HepG2 (cell line): Measurements from ENCODE around the gene ANKZF1. TPM values are rescaled to one million over a fixed set of nuclear protein-coding genes. Genes with fewer than 3 reads are reported as not detected.

Experiments
- BHLHE40 ChIP-seq: IDR thresholded peaks from 2 replicates; pipeline ENCODE4 v1.6.1; 2011; ENCODE audit warnings: low read length, improper control_type of control experiment
- HIVEP1 ChIP-seq: sonication (generic); formaldehyde crosslinking; IDR thresholded peaks from 2 replicates; pipeline ENCODE4 v1.4.0; 2020; ENCODE audit warnings: mild to moderate bottlenecking, missing genetic modification reagents
- ISX ChIP-seq: sonication (generic); formaldehyde crosslinking; conservative IDR thresholded peaks from 2 replicates; pipeline ENCODE4 v1.5.0; 2020; ENCODE audit warnings: missing genetic modification reagents
- KLF12 ChIP-seq: sonication (generic); formaldehyde crosslinking; IDR thresholded peaks from 2 replicates; pipeline ENCODE4 v1.4.0; 2020; ENCODE audit warnings: missing genetic modification reagents, borderline replicate concordance
- MAFF ChIP-seq: IDR thresholded peaks from 2 replicates; pipeline ENCODE4 v1.6.1; 2011; ENCODE audit warnings: low read depth, low read length, improper control_type of control experiment
- NR1H2 ChIP-seq: sonication (generic); formaldehyde crosslinking; IDR thresholded peaks from 2 replicates; pipeline ENCODE4 v1.8.1; 2022; ENCODE audit warnings: low read depth, missing genetic modification reagents, borderline replicate concordance
- SMC3 ChIP-seq: IDR thresholded peaks from 2 replicates; pipeline ENCODE4 v1.6.1; 2011; ENCODE audit warnings: low read length, improper control_type of control experiment
- SP5 ChIP-seq: IDR thresholded peaks from 2 replicates; pipeline ENCODE4 v1.6.1; 2016; ENCODE audit warnings: low read depth, borderline replicate concordance
- SYNCRIP ChIP-seq: fragments of 200-400 bp; formaldehyde crosslinking; IDR thresholded peaks from 2 replicates; pipeline ENCODE4 v1.6.1; 2018; ENCODE audit warnings: mild to moderate bottlenecking, low read depth, low read length; ENCODE audit not compliant: insufficient read depth
- ZBTB7B ChIP-seq: sonication (generic); formaldehyde crosslinking; IDR thresholded peaks from 2 replicates; pipeline ENCODE4 v1.4.0; 2020; ENCODE audit warnings: missing genetic modification reagents
- ZFP62 ChIP-seq: sonication (generic); formaldehyde crosslinking; IDR thresholded peaks from 2 replicates; pipeline ENCODE4 v1.4.0; 2020; ENCODE audit warnings: missing genetic modification reagents
- ZMYM4 ChIP-seq: sonication (generic); formaldehyde crosslinking; IDR thresholded peaks from 2 replicates; pipeline ENCODE4 v1.8.1; 2023; ENCODE audit warnings: mild to moderate bottlenecking, missing genetic modification reagents
- ZNF335 ChIP-seq: sonication (generic); formaldehyde crosslinking; IDR thresholded peaks from 2 replicates; pipeline ENCODE4 v1.4.0; 2020; ENCODE audit warnings: missing genetic modification reagents
- ZNF546 ChIP-seq: sonication (generic); formaldehyde crosslinking; conservative IDR thresholded peaks from 2 replicates; pipeline ENCODE4 v1.8.1; 2023; ENCODE audit warnings: mild to moderate bottlenecking, missing genetic modification reagents
- ZNF749 ChIP-seq: sonication (generic); formaldehyde crosslinking; IDR thresholded peaks from 2 replicates; pipeline ENCODE4 v1.8.0; 2022; ENCODE audit warnings: mild to moderate bottlenecking, missing genetic modification reagents, moderate library complexity, borderline replicate concordance
- ZNF761 ChIP-seq: sonication (generic); formaldehyde crosslinking; conservative IDR thresholded peaks from 2 replicates; pipeline ENCODE4 v1.4.0; 2020; ENCODE audit warnings: mild to moderate bottlenecking, missing genetic modification reagents
- polyA plus RNA-seq, 8 experiments: library from polyadenylated mRNA; depleted of rRNA in 3 of 8; stranded (reverse) in 7 of 8; unstranded in 1 of 8; fragments of >200 nt; fragmentation: Illumina TruSeq in 4 of 8; extraction: Trizol in 4 of 8; gene quantifications; 2 replicates each; pipeline versions ENCODE4 v1.2.1 to v1.2.3, GENCODE V29; 2011 to 2016; ENCODE audit warnings: low read depth in 4 of 8, missing spikeins in 1 of 8, mixed read lengths in 1 of 8; ENCODE audit not compliant: insufficient read depth in 1 of 8
- total RNA-seq, 5 experiments: library from RNA; depleted of rRNA; stranded (reverse); fragments of >200 nt; fragmentation: Illumina TruSeq; extraction: Trizol; gene quantifications; 2 replicates each; pipeline ENCODE4 v1.2.3, GENCODE V29; 2016; ENCODE audit warnings: low read depth in 1 of 5
- TF ChIP-seq, protein P1 (sequence below): sonication (generic); formaldehyde crosslinking; IDR thresholded peaks from 2 replicates; pipeline ENCODE4 v1.5.1; 2020; ENCODE audit warnings: mild to moderate bottlenecking, moderate library complexity, missing genetic modification reagents
- TF ChIP-seq, protein P2 (sequence below): sonication (generic); formaldehyde crosslinking; IDR thresholded peaks from 2 replicates; pipeline ENCODE4 v1.5.0; 2020; ENCODE audit warnings: mild to moderate bottlenecking, missing genetic modification reagents, borderline replicate concordance
- TF ChIP-seq, protein P3 (sequence below): sonication (generic); formaldehyde crosslinking; IDR thresholded peaks from 2 replicates; pipeline ENCODE4 v1.5.0; 2020; ENCODE audit warnings: missing genetic modification reagents

The ANKZF1 gene
- total and polyA plus RNA-seq, 2 of the 13 experiments (the other 11 are each of a cell fraction or from before 2014, with no cell fraction given) = 25.3 to 128 TPM

DNA sequence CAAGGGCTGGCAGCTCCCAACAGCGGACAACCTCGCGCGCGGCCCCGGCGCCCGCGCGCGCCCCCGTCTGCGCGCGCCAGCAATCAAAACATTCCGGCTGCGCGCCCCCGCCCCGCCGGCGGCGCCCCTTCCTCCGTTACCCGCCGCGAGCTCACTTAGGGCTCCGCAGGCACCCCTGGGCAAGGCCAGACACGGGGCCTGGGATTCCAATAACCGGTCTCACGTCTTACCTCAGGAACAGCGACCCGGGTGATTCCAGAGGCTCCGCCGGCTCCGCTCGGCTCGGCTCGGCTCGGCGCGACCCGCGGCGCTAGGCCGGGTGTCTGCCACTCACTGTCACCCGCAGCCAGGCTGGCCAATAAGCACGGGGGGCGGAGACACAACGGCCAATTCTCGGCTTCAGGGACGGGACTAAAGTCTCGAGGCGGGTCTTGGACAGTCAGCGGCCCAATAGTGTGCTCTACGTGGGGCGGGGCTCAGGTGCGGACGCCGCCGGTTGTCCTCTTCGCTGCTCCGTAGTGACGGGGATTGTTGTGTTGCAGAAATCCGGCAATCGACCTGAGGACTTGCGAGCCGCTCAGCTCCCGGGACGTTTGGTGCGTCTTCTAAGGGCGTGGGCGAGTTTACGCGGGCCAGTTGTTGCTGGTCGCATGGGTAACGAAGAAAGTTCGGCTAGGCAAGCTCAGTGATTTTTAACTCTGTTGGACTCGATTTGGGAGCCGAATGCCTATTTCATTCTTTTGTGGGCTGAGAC lies at the start of gene ANKZF1, which contains the start of gene ATG9A (continued):
- TF ChIP-seq KLF12 (CRISPR knock-in tag) = no peak; the same call in 1 of the 2 replicates
- TF ChIP-seq ZFP62 (CRISPR knock-in tag) = no peak
- peak; percentile 85 for TF ChIP-seq HIVEP1 (CRISPR knock-in tag)
- peak; percentile 66 for TF ChIP-seq SP5 (CRISPR knock-in tag)
- no peak for TF ChIP-seq SYNCRIP
- peak; percentile 33; the same call in 1 of the 2 replicates for TF ChIP-seq ZMYM4
- TF ChIP-seq ZNF749 = no peak; the same call in 1 of the 2 replicates
- TF ChIP-seq ZBTB7B (CRISPR knock-in tag) = peak; percentile 61; the same call in 1 of the 2 replicates
- TF ChIP-seq, protein P1, sequence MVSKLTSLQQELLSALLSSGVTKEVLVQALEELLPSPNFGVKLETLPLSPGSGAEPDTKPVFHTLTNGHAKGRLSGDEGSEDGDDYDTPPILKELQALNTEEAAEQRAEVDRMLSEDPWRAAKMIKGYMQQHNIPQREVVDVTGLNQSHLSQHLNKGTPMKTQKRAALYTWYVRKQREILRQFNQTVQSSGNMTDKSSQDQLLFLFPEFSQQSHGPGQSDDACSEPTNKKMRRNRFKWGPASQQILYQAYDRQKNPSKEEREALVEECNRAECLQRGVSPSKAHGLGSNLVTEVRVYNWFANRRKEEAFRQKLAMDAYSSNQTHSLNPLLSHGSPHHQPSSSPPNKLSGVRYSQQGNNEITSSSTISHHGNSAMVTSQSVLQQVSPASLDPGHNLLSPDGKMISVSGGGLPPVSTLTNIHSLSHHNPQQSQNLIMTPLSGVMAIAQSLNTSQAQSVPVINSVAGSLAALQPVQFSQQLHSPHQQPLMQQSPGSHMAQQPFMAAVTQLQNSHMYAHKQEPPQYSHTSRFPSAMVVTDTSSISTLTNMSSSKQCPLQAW (CRISPR knock-in tag) = peak; percentile 85
- no peak for TF ChIP-seq ZNF761 (CRISPR knock-in tag)
- TF ChIP-seq, protein P2, sequence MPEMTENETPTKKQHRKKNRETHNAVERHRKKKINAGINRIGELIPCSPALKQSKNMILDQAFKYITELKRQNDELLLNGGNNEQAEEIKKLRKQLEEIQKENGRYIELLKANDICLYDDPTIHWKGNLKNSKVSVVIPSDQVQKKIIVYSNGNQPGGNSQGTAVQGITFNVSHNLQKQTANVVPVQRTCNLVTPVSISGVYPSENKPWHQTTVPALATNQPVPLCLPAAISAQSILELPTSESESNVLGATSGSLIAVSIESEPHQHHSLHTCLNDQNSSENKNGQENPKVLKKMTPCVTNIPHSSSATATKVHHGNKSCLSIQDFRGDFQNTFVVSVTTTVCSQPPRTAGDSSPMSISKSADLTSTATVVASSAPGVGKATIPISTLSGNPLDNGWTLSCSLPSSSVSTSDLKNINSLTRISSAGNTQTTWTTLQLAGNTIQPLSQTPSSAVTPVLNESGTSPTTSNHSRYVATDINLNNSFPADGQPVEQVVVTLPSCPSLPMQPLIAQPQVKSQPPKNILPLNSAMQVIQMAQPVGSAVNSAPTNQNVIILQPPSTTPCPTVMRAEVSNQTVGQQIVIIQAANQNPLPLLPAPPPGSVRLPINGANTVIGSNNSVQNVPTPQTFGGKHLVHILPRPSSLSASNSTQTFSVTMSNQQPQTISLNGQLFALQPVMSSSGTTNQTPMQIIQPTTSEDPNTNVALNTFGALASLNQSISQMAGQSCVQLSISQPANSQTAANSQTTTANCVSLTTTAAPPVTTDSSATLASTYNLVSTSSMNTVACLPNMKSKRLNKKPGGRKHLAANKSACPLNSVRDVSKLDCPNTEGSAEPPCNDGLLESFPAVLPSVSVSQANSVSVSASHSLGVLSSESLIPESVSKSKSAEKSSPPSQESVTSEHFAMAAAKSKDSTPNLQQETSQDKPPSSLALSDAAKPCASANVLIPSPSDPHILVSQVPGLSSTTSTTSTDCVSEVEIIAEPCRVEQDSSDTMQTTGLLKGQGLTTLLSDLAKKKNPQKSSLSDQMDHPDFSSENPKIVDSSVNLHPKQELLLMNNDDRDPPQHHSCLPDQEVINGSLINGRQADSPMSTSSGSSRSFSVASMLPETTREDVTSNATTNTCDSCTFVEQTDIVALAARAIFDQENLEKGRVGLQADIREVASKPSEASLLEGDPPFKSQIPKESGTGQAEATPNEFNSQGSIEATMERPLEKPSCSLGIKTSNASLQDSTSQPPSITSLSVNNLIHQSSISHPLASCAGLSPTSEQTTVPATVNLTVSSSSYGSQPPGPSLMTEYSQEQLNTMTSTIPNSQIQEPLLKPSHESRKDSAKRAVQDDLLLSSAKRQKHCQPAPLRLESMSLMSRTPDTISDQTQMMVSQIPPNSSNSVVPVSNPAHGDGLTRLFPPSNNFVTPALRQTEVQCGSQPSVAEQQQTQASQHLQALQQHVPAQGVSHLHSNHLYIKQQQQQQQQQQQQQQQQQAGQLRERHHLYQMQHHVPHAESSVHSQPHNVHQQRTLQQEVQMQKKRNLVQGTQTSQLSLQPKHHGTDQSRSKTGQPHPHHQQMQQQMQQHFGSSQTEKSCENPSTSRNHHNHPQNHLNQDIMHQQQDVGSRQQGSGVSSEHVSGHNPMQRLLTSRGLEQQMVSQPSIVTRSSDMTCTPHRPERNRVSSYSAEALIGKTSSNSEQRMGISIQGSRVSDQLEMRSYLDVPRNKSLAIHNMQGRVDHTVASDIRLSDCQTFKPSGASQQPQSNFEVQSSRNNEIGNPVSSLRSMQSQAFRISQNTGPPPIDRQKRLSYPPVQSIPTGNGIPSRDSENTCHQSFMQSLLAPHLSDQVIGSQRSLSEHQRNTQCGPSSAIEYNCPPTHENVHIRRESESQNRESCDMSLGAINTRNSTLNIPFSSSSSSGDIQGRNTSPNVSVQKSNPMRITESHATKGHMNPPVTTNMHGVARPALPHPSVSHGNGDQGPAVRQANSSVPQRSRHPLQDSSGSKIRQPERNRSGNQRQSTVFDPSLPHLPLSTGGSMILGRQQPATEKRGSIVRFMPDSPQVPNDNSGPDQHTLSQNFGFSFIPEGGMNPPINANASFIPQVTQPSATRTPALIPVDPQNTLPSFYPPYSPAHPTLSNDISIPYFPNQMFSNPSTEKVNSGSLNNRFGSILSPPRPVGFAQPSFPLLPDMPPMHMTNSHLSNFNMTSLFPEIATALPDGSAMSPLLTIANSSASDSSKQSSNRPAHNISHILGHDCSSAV (CRISPR knock-in tag) = peak; percentile 93; the same call in 1 of the 2 replicates
- no peak for TF ChIP-seq SMC3
- no peak for TF ChIP-seq NR1H2 (CRISPR knock-in tag)
- no peak for TF ChIP-seq ISX
- peak; percentile 86 for TF ChIP-seq ZNF546 (CRISPR knock-in tag)
- TF ChIP-seq, protein P3, sequence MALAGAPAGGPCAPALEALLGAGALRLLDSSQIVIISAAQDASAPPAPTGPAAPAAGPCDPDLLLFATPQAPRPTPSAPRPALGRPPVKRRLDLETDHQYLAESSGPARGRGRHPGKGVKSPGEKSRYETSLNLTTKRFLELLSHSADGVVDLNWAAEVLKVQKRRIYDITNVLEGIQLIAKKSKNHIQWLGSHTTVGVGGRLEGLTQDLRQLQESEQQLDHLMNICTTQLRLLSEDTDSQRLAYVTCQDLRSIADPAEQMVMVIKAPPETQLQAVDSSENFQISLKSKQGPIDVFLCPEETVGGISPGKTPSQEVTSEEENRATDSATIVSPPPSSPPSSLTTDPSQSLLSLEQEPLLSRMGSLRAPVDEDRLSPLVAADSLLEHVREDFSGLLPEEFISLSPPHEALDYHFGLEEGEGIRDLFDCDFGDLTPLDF = peak; percentile 8; the same call in 1 of the 2 replicates
- TF ChIP-seq MAFF = 0 out of 2 replicates have a peak, but pooled peaks have one; percentile 0
- peak; percentile 54; the same call in 1 of the 2 replicates for TF ChIP-seq ZNF335 (CRISPR knock-in tag)
- peak; percentile 44; the same call in 1 of the 2 replicates for TF ChIP-seq BHLHE40
